ENCODE measurements around the gene TAF12. TPM values are rescaled to one million over a fixed set of nuclear protein-coding genes. Genes with fewer than 3 reads are reported as not detected.

Gene TAF12
- polyA plus RNA-seq, 1 donor from 2014 or later: 59.3 TPM

DNA sequence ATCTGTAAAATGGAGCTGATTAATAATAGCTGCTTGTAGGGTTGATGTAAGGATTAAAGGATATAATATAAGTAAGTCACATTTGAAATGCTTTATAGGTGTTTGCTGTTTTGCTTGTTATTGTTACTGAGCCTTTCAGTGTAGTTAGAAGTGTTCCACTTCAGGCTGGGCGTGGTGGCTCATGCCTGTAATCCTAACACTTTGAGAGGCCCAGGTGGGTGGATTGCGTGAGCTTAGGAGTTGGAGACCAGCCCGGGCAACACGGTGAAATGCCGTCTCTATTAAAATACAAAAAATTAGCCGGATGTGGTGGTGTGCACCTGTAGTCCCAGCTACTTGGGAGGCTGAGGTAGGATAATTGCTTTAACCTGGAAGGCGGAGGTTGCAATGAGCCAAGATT lies 77.8 kb downstream of the TAF12 start:
- TF ChIP-seq, protein P1, sequence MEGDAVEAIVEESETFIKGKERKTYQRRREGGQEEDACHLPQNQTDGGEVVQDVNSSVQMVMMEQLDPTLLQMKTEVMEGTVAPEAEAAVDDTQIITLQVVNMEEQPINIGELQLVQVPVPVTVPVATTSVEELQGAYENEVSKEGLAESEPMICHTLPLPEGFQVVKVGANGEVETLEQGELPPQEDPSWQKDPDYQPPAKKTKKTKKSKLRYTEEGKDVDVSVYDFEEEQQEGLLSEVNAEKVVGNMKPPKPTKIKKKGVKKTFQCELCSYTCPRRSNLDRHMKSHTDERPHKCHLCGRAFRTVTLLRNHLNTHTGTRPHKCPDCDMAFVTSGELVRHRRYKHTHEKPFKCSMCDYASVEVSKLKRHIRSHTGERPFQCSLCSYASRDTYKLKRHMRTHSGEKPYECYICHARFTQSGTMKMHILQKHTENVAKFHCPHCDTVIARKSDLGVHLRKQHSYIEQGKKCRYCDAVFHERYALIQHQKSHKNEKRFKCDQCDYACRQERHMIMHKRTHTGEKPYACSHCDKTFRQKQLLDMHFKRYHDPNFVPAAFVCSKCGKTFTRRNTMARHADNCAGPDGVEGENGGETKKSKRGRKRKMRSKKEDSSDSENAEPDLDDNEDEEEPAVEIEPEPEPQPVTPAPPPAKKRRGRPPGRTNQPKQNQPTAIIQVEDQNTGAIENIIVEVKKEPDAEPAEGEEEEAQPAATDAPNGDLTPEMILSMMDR (IDR thresholded peaks at IDR 0.05; ENCODE audit: poor library complexity, severe bottlenecking): no peak
- TF ChIP-seq MXI1 (conservative IDR thresholded peaks at IDR 0.05; ENCODE audit: poor library complexity, severe bottlenecking) (no peak), SMC3 (conservative IDR thresholded peaks at IDR 0.05; ENCODE audit: poor library complexity) (no peak), POLR2AphosphoS5 (IDR thresholded peaks at IDR 0.05) (no peak), TAF1 (IDR thresholded peaks at IDR 0.05; ENCODE audit: low read depth) (no peak), RAD21 (conservative IDR thresholded peaks at IDR 0.05) (no peak), EZH2 (IDR thresholded peaks at IDR 0.05; ENCODE audit: borderline replicate concordance, insufficient read depth, low read length, poor library complexity, severe bottlenecking) (no peak), EP300 (conservative IDR thresholded peaks at IDR 0.05; ENCODE audit: poor library complexity, severe bottlenecking) (no peak)
- TF ChIP-seq, protein P2, sequence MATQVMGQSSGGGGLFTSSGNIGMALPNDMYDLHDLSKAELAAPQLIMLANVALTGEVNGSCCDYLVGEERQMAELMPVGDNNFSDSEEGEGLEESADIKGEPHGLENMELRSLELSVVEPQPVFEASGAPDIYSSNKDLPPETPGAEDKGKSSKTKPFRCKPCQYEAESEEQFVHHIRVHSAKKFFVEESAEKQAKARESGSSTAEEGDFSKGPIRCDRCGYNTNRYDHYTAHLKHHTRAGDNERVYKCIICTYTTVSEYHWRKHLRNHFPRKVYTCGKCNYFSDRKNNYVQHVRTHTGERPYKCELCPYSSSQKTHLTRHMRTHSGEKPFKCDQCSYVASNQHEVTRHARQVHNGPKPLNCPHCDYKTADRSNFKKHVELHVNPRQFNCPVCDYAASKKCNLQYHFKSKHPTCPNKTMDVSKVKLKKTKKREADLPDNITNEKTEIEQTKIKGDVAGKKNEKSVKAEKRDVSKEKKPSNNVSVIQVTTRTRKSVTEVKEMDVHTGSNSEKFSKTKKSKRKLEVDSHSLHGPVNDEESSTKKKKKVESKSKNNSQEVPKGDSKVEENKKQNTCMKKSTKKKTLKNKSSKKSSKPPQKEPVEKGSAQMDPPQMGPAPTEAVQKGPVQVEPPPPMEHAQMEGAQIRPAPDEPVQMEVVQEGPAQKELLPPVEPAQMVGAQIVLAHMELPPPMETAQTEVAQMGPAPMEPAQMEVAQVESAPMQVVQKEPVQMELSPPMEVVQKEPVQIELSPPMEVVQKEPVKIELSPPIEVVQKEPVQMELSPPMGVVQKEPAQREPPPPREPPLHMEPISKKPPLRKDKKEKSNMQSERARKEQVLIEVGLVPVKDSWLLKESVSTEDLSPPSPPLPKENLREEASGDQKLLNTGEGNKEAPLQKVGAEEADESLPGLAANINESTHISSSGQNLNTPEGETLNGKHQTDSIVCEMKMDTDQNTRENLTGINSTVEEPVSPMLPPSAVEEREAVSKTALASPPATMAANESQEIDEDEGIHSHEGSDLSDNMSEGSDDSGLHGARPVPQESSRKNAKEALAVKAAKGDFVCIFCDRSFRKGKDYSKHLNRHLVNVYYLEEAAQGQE (IDR thresholded peaks at IDR 0.05; ENCODE audit: borderline replicate concordance): no peak
- peaks cover 7% of the 10 kb centered on the region for H3K36me3 ChIP-seq (ENCODE audit: insufficient read depth, low read length)

DNA sequence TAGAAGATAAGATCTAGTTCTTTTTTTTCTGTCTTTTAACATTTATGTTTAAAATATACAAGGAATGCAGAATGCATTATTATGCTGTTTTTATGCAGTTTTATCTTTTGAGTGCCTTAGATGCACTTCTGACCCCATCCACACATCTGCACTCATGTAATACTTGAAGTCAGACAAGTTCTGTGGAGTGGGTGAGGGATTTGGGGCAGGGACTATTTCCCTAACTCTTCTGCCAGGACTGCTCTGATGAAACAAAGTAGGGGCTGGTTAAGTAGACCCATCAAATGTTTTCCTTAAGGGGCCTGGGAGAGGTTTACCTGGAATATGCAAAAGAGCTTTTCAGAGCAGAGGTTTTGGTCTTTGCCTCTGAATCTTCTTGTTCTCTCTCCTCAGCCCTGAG lies 78.6 kb downstream of the TAF12 start:
- no peak overlapping the region for H3K27ac ChIP-seq (ENCODE audit: low read length)
- H3K9me2 ChIP-seq (ENCODE audit: insufficient read depth, low read length): no peaks in the 10 kb centered on the region
- TF ChIP-seq, protein P2 (IDR thresholded peaks at IDR 0.05; ENCODE audit: borderline replicate concordance): no peak
- TF ChIP-seq MXI1 (conservative IDR thresholded peaks at IDR 0.05; ENCODE audit: poor library complexity, severe bottlenecking) (no peak), RAD21 (conservative IDR thresholded peaks at IDR 0.05) (no peak), EP300 (conservative IDR thresholded peaks at IDR 0.05; ENCODE audit: poor library complexity, severe bottlenecking) (no peak), SMC3 (conservative IDR thresholded peaks at IDR 0.05; ENCODE audit: poor library complexity) (no peak), TAF1 (IDR thresholded peaks at IDR 0.05; ENCODE audit: low read depth) (no peak), EZH2 (IDR thresholded peaks at IDR 0.05; ENCODE audit: borderline replicate concordance, insufficient read depth, low read length, poor library complexity, severe bottlenecking) (no peak), POLR2AphosphoS5 (IDR thresholded peaks at IDR 0.05) (no peak)
- TF ChIP-seq, protein P1 (IDR thresholded peaks at IDR 0.05; ENCODE audit: poor library complexity, severe bottlenecking): no peak

More for the DNA sequence above, 77.8 kb downstream of the TAF12 start:
- H4K20me1 ChIP-seq (ENCODE audit: insufficient read depth): no peaks in the 10 kb centered on the region
- no peaks in the 10 kb centered on the region for H3F3A ChIP-seq (ENCODE audit: insufficient read depth, low read length, poor library complexity, severe bottlenecking)
- no peak overlapping the region for H3K4me3 ChIP-seq (ENCODE audit: low read length)
- no peak overlapping the region for H3K27ac ChIP-seq (ENCODE audit: low read length)
- H3K27me3 ChIP-seq (ENCODE audit: insufficient read depth, low read depth, low read length): no peaks in the 10 kb centered on the region
- no peaks in the 10 kb centered on the region for H3K79me2 ChIP-seq (replicated peaks; ENCODE audit: insufficient read depth, low read length)
- H3K4me2 ChIP-seq (ENCODE audit: low read length): no peak overlapping the region
- H2AFZ ChIP-seq (ENCODE audit: low read depth, low read length): no peak overlapping the region
- H3K9ac ChIP-seq (ENCODE audit: low read length): no peak overlapping the region
- no peaks in the 10 kb centered on the region for H3K9me3 ChIP-seq (ENCODE audit: low read length)
- no peaks in the 10 kb centered on the region for H3K9me2 ChIP-seq (ENCODE audit: insufficient read depth, low read length)

More for the DNA sequence above, 78.6 kb downstream of the TAF12 start:
- H3K9me3 ChIP-seq (ENCODE audit: low read length): no peaks in the 10 kb centered on the region
- peaks cover 7% of the 10 kb centered on the region for H3K36me3 ChIP-seq (ENCODE audit: insufficient read depth, low read length)
- no peaks in the 10 kb centered on the region for H3F3A ChIP-seq (ENCODE audit: insufficient read depth, low read length, poor library complexity, severe bottlenecking)
- no peaks in the 10 kb centered on the region for H4K20me1 ChIP-seq (ENCODE audit: insufficient read depth)
- H3K27me3 ChIP-seq (ENCODE audit: insufficient read depth, low read depth, low read length): no peaks in the 10 kb centered on the region
- H3K79me2 ChIP-seq (replicated peaks; ENCODE audit: insufficient read depth, low read length): no peaks in the 10 kb centered on the region
- H3K4me3 ChIP-seq (ENCODE audit: low read length): no peak overlapping the region
- H3K9ac ChIP-seq (ENCODE audit: low read length): no peak overlapping the region
- H2AFZ ChIP-seq (ENCODE audit: low read depth, low read length): no peak overlapping the region
- no peak overlapping the region for H3K4me2 ChIP-seq (ENCODE audit: low read length)

All from neural cell (in vitro differentiated cells).